Nucleus accumbens (tissue), 56 donors: ENCODE results near the gene VAV2.
A peak's percentile ranks its signal among the peaks of the same experiment; 100 is the strongest.
"Not testable (repeated sequence)": the region's sequence is repeated elsewhere in the genome, so short reads cannot be mapped to it uniquely, and the experiment has no call there.

Experiments used
- DNase-seq, 56 donors: peaks; one replicate each; lab custom pipeline; 2025; lab: John Stamatoyannopoulos, UW

The VAV2 gene

GRCh38 chr9:133767008-133767407, 225.1 kb downstream of the VAV2 start:
- no peak for DNase-seq

GRCh38 chr9:133766234-133766633, 225.9 kb downstream of the VAV2 start:
- DNase-seq, result not testable (repeated sequence)

- DNase-seq, result no peak
These were observed 228.6 kb downstream of the VAV2 start for GRCh38 chr9:133763272-133764183.

GRCh38 chr9:133762488-133763271, 229.4 kb downstream of the VAV2 start:
- DNase-seq, result no peak

- DNase-seq, result no peak
These were observed 230.4 kb downstream of the VAV2 start for GRCh38 chr9:133761641-133762248.

GRCh38 chr9:133760713-133761290, 231.3 kb downstream of the VAV2 start:
- DNase-seq, result no peak

GRCh38 chr9:133759946-133760345, 232.2 kb downstream of the VAV2 start:
- DNase-seq, result no peak

- DNase-seq, result no peak
These were observed 232.8 kb downstream of the VAV2 start for GRCh38 chr9:133759146-133759900.

- no peak for DNase-seq
These were observed 233.9 kb downstream of the VAV2 start for GRCh38 chr9:133758228-133758627.

GRCh38 chr9:133754688-133755227, 237.4 kb downstream of the VAV2 start:
- DNase-seq, result no peak

GRCh38 chr9:133754187-133754586, 237.9 kb downstream of the VAV2 start:
- DNase-seq, result no peak

- no peak for DNase-seq
These were observed 239.2 kb downstream of the VAV2 start for GRCh38 chr9:133752739-133753446.

GRCh38 chr9:133750982-133751649, 241.0 kb downstream of the VAV2 start:
- DNase-seq, result no peak

- DNase-seq, result no peak
These were observed 244.8 kb downstream of the VAV2 start for GRCh38 chr9:133747309-133747708.

- DNase-seq, result not testable (repeated sequence)
These were observed 247.6 kb downstream of the VAV2 start for GRCh38 chr9:133744528-133744927.

GRCh38 chr9:133742849-133743444, 249.2 kb downstream of the VAV2 start:
- DNase-seq, result peak in 48 of 56 donors; percentile 6 to 83 (median 52)

GRCh38 chr9:133742251-133742650, 249.9 kb downstream of the VAV2 start:
- no peak for DNase-seq

GRCh38 chr9:133741716-133742115, 250.4 kb downstream of the VAV2 start:
- DNase-seq, result no peak
